ENCODE measurements around the gene ZNF710. TPM values are rescaled to one million over a fixed set of nuclear protein-coding genes. Genes with fewer than 3 reads are reported as not detected.
A peak's percentile ranks its signal among the peaks of the same experiment; 100 is the strongest.

Gene ZNF710
- total RNA-seq, 1 experiment from 2014 or later, result 40.7 TPM

- Histone ChIP-seq H3K79me1 (ENCODE audit: insufficient read depth, low read depth, low read length, poor library complexity, severe bottlenecking) (no peaks in the 10 kb centered on the region), H2BK12ac (ENCODE audit: insufficient read length, low read depth, low read length) (no peak overlapping the region), H2AFZ (ENCODE audit: low read length) (no peak overlapping the region), H2BK15ac (ENCODE audit: low read depth, low read length) (no peak overlapping the region), H3K27me3 (ENCODE audit: insufficient read depth, low read length) (no peaks in the 10 kb centered on the region), H3K9ac (ENCODE audit: extremely low read depth, insufficient read length, low read length) (no peak overlapping the region), H3K23me2 (ENCODE audit: insufficient read length, low read depth, low read length, poor library complexity, severe bottlenecking) (no peaks in the 10 kb centered on the region), H3K23ac (ENCODE audit: insufficient read length, low read depth, low read length) (no peak overlapping the region), H4K91ac (ENCODE audit: insufficient read length, low read depth, low read length) (no peak overlapping the region), H2BK120ac (ENCODE audit: low read depth, low read length, poor library complexity, severe bottlenecking) (no peak overlapping the region), H3K4me2 (ENCODE audit: insufficient read depth, insufficient read length, low read length) (no peak overlapping the region), H4K5ac (ENCODE audit: insufficient read length, low read depth, low read length) (no peak overlapping the region), H3K18ac (ENCODE audit: insufficient read length, low read depth, low read length) (no peak overlapping the region), H3K56ac (ENCODE audit: insufficient read length, low read depth, low read length) (no peak overlapping the region), H3K79me2 (ENCODE audit: insufficient read depth, low read length) (no peaks in the 10 kb centered on the region), H3K9me3 (ENCODE audit: control insufficient read depth, low read depth, low read length) (no peaks in the 10 kb centered on the region), H2AK5ac (ENCODE audit: insufficient read length, low read length) (no peak overlapping the region), H3T11ph (ENCODE audit: low read length) (no peak overlapping the region), H3K14ac (ENCODE audit: insufficient read depth, low read length) (no peak overlapping the region), H2BK20ac (ENCODE audit: low read depth, low read length, poor library complexity, severe bottlenecking) (no peak overlapping the region), H3K4me1 (ENCODE audit: insufficient read depth, low read length) (no peaks in the 10 kb centered on the region), H4K20me1 (ENCODE audit: control insufficient read depth, insufficient read depth, insufficient read length) (no peaks in the 10 kb centered on the region), H4K8ac (replicated peaks; ENCODE audit: insufficient read length, low read depth, low read length) (no peak overlapping the region), H3K27ac (ENCODE audit: insufficient read length, low read depth, low read length) (no peak overlapping the region), H2BK5ac (ENCODE audit: insufficient read length, low read length) (no peak overlapping the region), H3K4ac (ENCODE audit: low read depth, low read length) (no peak overlapping the region)
- H3K27me3 Mint-ChIP-seq (ENCODE audit: low read depth), result no peaks in the 10 kb centered on the region
- H3K9me3 Mint-ChIP-seq, result no peaks in the 10 kb centered on the region
- H3K27ac Mint-ChIP-seq, result peak overlapping the region in 1 of 3 experiments; percentile 22; a peak in 1 of 7 replicates
- no peak for DNase-seq
- TF ChIP-seq CTCF (conservative IDR thresholded peaks at IDR 0.05), result no peak
- peaks cover 8 to 30% (median 24%) of the 10 kb centered on the region in 3 experiments; a peak in 6 of 7 replicates for H3K36me3 Mint-ChIP-seq (ENCODE audit: insufficient read depth in 1 of 3, low read depth in 3 of 3)
- WGBS (ENCODE audit: extremely low coverage, insufficient read length, low lambda C conversion rate), result no CpG with 5 or more reads among the region's 5 CpGs
- H3K4me1 Mint-ChIP-seq, result peaks cover 8 to 15% of the 10 kb centered on the region in 2 experiments
- H3K4me3 Mint-ChIP-seq, result no peak overlapping the region
Observed at GRCh38 chr15:90083419-90083818, 82.3 kb downstream of the ZNF710 start.
